H1 (cell line): ENCODE measurements around the gene HNF1B. TPM values are rescaled to one million over a fixed set of nuclear protein-coding genes. Genes with fewer than 3 reads are reported as not detected.

Experiments
- CTCF ChIA-PET: fragments of 300-600 bp; sonication (Branson Sonifier 250); formaldehyde crosslinking; loops from one replicate; lab custom pipeline; 2021; ENCODE audit not compliant: partially characterized antibody; lab: Charles Lee
- POLR2A ChIA-PET: fragments of 300-600 bp; sonication (Branson Sonifier 250); formaldehyde crosslinking; loops from one replicate; lab custom pipeline; 2021; ENCODE audit warnings: inconsistent platforms; ENCODE audit not compliant: partially characterized antibody; lab: Charles Lee
- DNase-seq, 2 experiments: peaks; one replicate each; pipeline versions ENCODE4 v3.0.0 to v3.0.0-alpha.2; 2010 to 2022; ENCODE audit warnings: low spot score in 2 of 2, low read depth in 1 of 2, mixed read lengths in 1 of 2
- FAIRE-seq: peaks from 2 replicates; lab custom pipeline; 2011; peaks lifted over from hg19 to GRCh38; lab: Jason Lieb, UNC
- H2AFZ ChIP-seq: 2 replicates; pipeline ENCODE4 v1.8.1; 2012; ENCODE audit warnings: low read length, inconsistent platforms
- H2AK5ac ChIP-seq: 2 replicates; pipeline ENCODE4 v1.6.1; 2013; ENCODE audit warnings: low read depth, low read length
- H2BK120ac ChIP-seq: replicated peaks from 2 replicates; pipeline ENCODE3; 2013; ENCODE audit warnings: low read depth, low read length, inconsistent platforms
- H2BK12ac ChIP-seq: 2 replicates; pipeline ENCODE4 v1.6.1; 2013; ENCODE audit warnings: low read depth, low read length
- H2BK15ac ChIP-seq: 2 replicates; pipeline ENCODE4 v1.6.1; 2013; ENCODE audit warnings: low read length
- H2BK20ac ChIP-seq: 2 replicates; pipeline ENCODE4 v1.6.1; 2013; ENCODE audit warnings: low read length
- H2BK5ac ChIP-seq: 2 replicates; pipeline ENCODE4 v1.6.1; 2013; ENCODE audit warnings: low read depth, low read length
- H3K14ac ChIP-seq: 2 replicates; pipeline ENCODE4 v1.6.1; 2013; ENCODE audit warnings: inconsistent platforms; ENCODE audit not compliant: insufficient read length
- H3K18ac ChIP-seq: 2 replicates; pipeline ENCODE4 v1.6.1; 2013; ENCODE audit warnings: low read length; ENCODE audit errors: extremely low read depth
- H3K23ac ChIP-seq: 2 replicates; pipeline ENCODE4 v1.6.1; 2013; ENCODE audit warnings: inconsistent platforms; ENCODE audit not compliant: insufficient read length
- H3K23me2 ChIP-seq: 2 replicates; pipeline ENCODE4 v1.6.1; 2013; ENCODE audit warnings: low read depth, low read length
- H3K27ac ChIP-seq: 2 replicates; pipeline ENCODE4 v1.6.1; 2011; ENCODE audit warnings: low read depth, low read length, inconsistent platforms
- H3K27me3 ChIP-seq, 4 experiments: replicated peaks in 1 of 4; 1 replicate in 1 of 4; 2 replicates in 3 of 4; pipeline versions ENCODE4 v1.6.1 to v1.8.1; 2011 to 2013; ENCODE audit warnings: low read length in 3 of 4, mild to moderate bottlenecking in 3 of 4, inconsistent platforms in 2 of 4, mixed read lengths in 2 of 4, moderate library complexity in 1 of 4; ENCODE audit not compliant: control insufficient read depth in 3 of 4, insufficient read depth in 3 of 4; ENCODE audit errors: extremely low read depth in 1 of 4
- H3K36me3 ChIP-seq, 4 experiments: 2 replicates each; pipeline versions ENCODE4 v1.6.1 to v1.8.1; 2011 to 2013; ENCODE audit warnings: mild to moderate bottlenecking in 4 of 4, low read length in 3 of 4, moderate library complexity in 2 of 4, control low read depth in 1 of 4, inconsistent platforms in 1 of 4; ENCODE audit not compliant: insufficient read depth in 4 of 4, control insufficient read depth in 2 of 4
- H3K4ac ChIP-seq: replicated peaks from 2 replicates; pipeline ENCODE3; 2013; ENCODE audit warnings: low read length, low read depth, mixed read lengths, inconsistent platforms; ENCODE audit not compliant: insufficient read length
- H3K4me1 ChIP-seq, 4 experiments: replicated peaks in 1 of 4; 1 replicate in 1 of 4; 2 replicates in 3 of 4; pipeline versions ENCODE4 v1.6.1 to v1.8.1; 2011 to 2013; ENCODE audit warnings: low read length in 3 of 4, inconsistent platforms in 2 of 4, mixed read lengths in 1 of 4; ENCODE audit not compliant: insufficient read depth in 4 of 4, control insufficient read depth in 3 of 4
- H3K4me2 ChIP-seq, 2 experiments: 2 replicates each; pipeline versions ENCODE4 v1.6.1 to v1.8.1; 2011 to 2013; ENCODE audit warnings: low read depth in 2 of 2, low read length in 2 of 2, control low read depth in 1 of 2, inconsistent platforms in 1 of 2, mild to moderate bottlenecking in 1 of 2; ENCODE audit not compliant: insufficient read depth in 1 of 2
- H3K4me3 ChIP-seq, 4 experiments: fragments of 200-600, 300-600 bp in 1 of 4; sonication (generic), shearing (Covaris generic), sonication (Bioruptor Twin) in 1 of 4; 2 replicates each; pipeline versions ENCODE4 v1.5.1 to v1.8.1; 2011 to 2016; ENCODE audit warnings: low read length in 4 of 4, low read depth in 3 of 4, control low read depth in 2 of 4, inconsistent platforms in 2 of 4, mild to moderate bottlenecking in 2 of 4, mixed read lengths in 1 of 4, moderate library complexity in 1 of 4; ENCODE audit not compliant: insufficient read depth in 2 of 4; ENCODE audit errors: extremely low read depth in 1 of 4
- H3K56ac ChIP-seq: replicated peaks from 2 replicates; pipeline ENCODE3; 2013; ENCODE audit warnings: low read depth, mild to moderate bottlenecking, mixed read lengths, low read length, inconsistent platforms; ENCODE audit not compliant: insufficient read length
- H3K79me1 ChIP-seq: 2 replicates; pipeline ENCODE4 v1.6.1; 2013; ENCODE audit warnings: low read depth, low read length, control low read depth
- H3K79me2 ChIP-seq, 2 experiments: 2 replicates each; pipeline versions ENCODE4 v1.6.1 to v1.8.1; 2012 to 2013; ENCODE audit warnings: low read length in 2 of 2, mild to moderate bottlenecking in 2 of 2, inconsistent platforms in 1 of 2; ENCODE audit not compliant: insufficient read depth in 2 of 2, control insufficient read depth in 1 of 2
- H3K9ac ChIP-seq, 4 experiments: replicated peaks in 1 of 4; 1 replicate in 1 of 4; 2 replicates in 3 of 4; pipeline versions ENCODE4 v1.6.1 to v1.8.1; 2011 to 2013; ENCODE audit warnings: low read depth in 3 of 4, low read length in 3 of 4, control low read depth in 2 of 4, mild to moderate bottlenecking in 2 of 4, moderate library complexity in 2 of 4, inconsistent platforms in 1 of 4; ENCODE audit errors: extremely low read depth in 1 of 4
- H3K9me3 ChIP-seq, 2 experiments: 2 replicates each; pipeline versions ENCODE4 v1.6.1 to v1.8.1; 2012 to 2013; ENCODE audit warnings: mild to moderate bottlenecking in 2 of 2, moderate library complexity in 2 of 2, control low read depth in 1 of 2, inconsistent platforms in 1 of 2, low read depth in 1 of 2, low read length in 1 of 2, mixed read lengths in 1 of 2; ENCODE audit not compliant: insufficient read depth in 2 of 2
- H4K20me1 ChIP-seq, 2 experiments: replicated peaks in 1 of 2; 2 replicates each; pipeline versions ENCODE3 to v1.8.1; 2011 to 2013; ENCODE audit warnings: inconsistent platforms in 2 of 2, low read length in 2 of 2, mild to moderate bottlenecking in 1 of 2; ENCODE audit not compliant: insufficient read depth in 2 of 2, control insufficient read depth in 1 of 2
- H4K5ac ChIP-seq: 2 replicates; pipeline ENCODE4 v1.6.1; 2013; ENCODE audit warnings: low read length, low read depth, mixed read lengths, inconsistent platforms; ENCODE audit not compliant: insufficient read length
- H4K8ac ChIP-seq: 2 replicates; pipeline ENCODE4 v1.8.0; 2013; ENCODE audit warnings: mild to moderate bottlenecking, moderate library complexity, low read length, inconsistent platforms; ENCODE audit not compliant: insufficient read depth; ENCODE audit errors: extremely low read depth
- H4K91ac ChIP-seq: replicated peaks from 2 replicates; pipeline ENCODE3; 2013; ENCODE audit warnings: low read length, mixed read lengths, inconsistent platforms; ENCODE audit not compliant: insufficient read length
- EZH2 ChIP-seq: fragments of 200-600 bp; sonication (generic); IDR thresholded peaks from 2 replicates; pipeline ENCODE4 v1.7.1; 2012; ENCODE audit warnings: low read depth, mild to moderate bottlenecking, moderate library complexity, low read length, inconsistent platforms; ENCODE audit not compliant: severe bottlenecking
- HDAC2 ChIP-seq, 2 experiments: fragments of 300-600 bp in 1 of 2; sonication (generic) in 1 of 2; IDR thresholded peaks; 2 replicates each; pipeline ENCODE4 v1.6.1; 2011 to 2012; ENCODE audit warnings: low read depth in 2 of 2, low read length in 2 of 2, mild to moderate bottlenecking in 2 of 2, moderate library complexity in 2 of 2, borderline replicate concordance in 1 of 2, inconsistent platforms in 1 of 2
- RNF2 ChIP-seq: fragments of 200-900, 300-1000 bp; sonication (generic); IDR thresholded peaks from 2 replicates; pipeline ENCODE4 v1.7.1; 2016; ENCODE audit warnings: borderline replicate concordance, low read depth, mild to moderate bottlenecking, antibody characterized with exemption, low read length; ENCODE audit not compliant: poor library complexity, severe bottlenecking; ENCODE audit errors: missing control alignments
- SUZ12 ChIP-seq: fragments of 200-600 bp; sonication (generic); IDR thresholded peaks from 2 replicates; pipeline ENCODE4 v1.6.1; 2012; ENCODE audit warnings: mild to moderate bottlenecking, inconsistent platforms, low read length, moderate library complexity, mixed read lengths
- WGBS, 2 experiments: shearing (Covaris generic) in 1 of 2; methylation state at CpG; one replicate each; pipeline versions ENCODE4 v1.1.6 to v1.1.7; 2013 to 2015; ENCODE audit warnings: low lambda C conversion rate in 2 of 2, mixed read lengths in 2 of 2, inconsistent platforms in 1 of 2, low coverage in 1 of 2, missing lambda C conversion rate in 1 of 2; ENCODE audit not compliant: insufficient replicate concordance in 2 of 2, insufficient coverage in 1 of 2, insufficient read length in 1 of 2; ENCODE audit errors: extremely low coverage in 1 of 2, missing lambda C conversion rate in 1 of 2; 5-methylcytosine and 5-hydroxymethylcytosine counted together
- polyA plus RNA-seq, 7 experiments: library from polyadenylated mRNA; depleted of rRNA in 3 of 7; stranded (reverse) in 5 of 7; unstranded in 2 of 7; fragments of >200 nt in 5 of 7; fragments of 200-250 nt in 2 of 7; gene quantifications; 1 replicate in 5 of 7; 2 replicates in 1 of 7; 4 replicates in 1 of 7; pipeline versions ENCODE4 v1.2.1 to v1.2.3, GENCODE V29; 2011 to 2013; ENCODE audit warnings: missing spikeins in 2 of 7, mixed read lengths in 2 of 7
- total RNA-seq: library from RNA; stranded (reverse); fragmentation: NEBNext Ultra II Directional; extraction: Animal tissue kit (Norgen Biotek cat#: 25700); gene quantifications from 2 replicates; pipeline ENCODE4 v1.2.1, GENCODE V29; 2021

Gene HNF1B
- total and polyA plus RNA-seq, 2 of the 8 experiments (the other 6 are each of a cell fraction or from before 2014, with no cell fraction given): 0.13 to 0.30 TPM

DNA sequence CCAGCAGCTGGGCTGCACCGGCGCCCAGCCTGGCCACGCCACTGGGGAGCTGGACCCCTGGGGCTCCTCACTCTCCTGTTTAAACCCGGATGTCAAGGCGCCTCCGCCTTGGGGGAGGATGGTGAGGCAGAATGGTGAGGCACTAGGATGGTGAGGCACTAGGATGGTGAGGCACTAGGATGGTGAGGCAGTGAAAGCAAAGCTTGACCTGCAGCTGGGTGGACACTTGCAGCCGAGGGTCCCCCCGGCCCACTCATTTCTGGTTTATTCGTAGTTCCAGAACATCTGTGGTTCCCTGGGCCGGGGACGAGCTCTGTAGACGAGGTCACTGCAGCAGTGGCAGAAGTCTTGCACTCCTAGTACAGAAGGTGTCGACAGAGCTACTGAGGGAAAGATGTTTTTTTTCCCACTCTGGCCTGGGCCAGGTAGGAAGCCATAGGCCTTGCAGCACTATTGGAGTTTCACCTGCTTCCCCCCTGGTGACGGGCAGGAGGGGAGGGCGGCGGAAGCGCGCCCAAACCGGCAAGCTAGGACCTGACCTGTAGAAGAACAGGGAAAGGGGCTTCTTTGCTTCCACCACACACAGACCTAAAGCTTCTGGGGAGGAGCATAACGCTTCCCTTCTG is 1.1 kb upstream of the HNF1B start:
- Histone ChIP-seq H2BK5ac (no peak overlapping the region), H3K79me2 (no peaks in the 10 kb centered on the region), H3K9ac (no peak overlapping the region), H4K5ac (no peak overlapping the region), H3K4me3 (peak overlapping the region in 3 of 4 experiments; percentile 47 to 69 (median 48); a peak in 4 of 8 replicates), H4K91ac (no peak overlapping the region), H3K27ac (no peak overlapping the region), H2BK12ac (no peak overlapping the region), H3K27me3 (peaks cover 60 to 79% (median 73%) of the 10 kb centered on the region in 4 experiments), H3K4ac (no peak overlapping the region), H3K23me2 (peaks cover 18% of the 10 kb centered on the region; the same call in 1 of the 2 replicates), H3K14ac (no peak overlapping the region), H3K79me1 (no peaks in the 10 kb centered on the region), H2AFZ (no peak overlapping the region), H3K36me3 (peaks cover 0 to 7% (median 0%) of the 10 kb centered on the region in 4 experiments; a peak in 1 of 8 replicates), H3K4me2 (peak overlapping the region; percentile 87 to 94), H3K4me1 (peaks cover 0 to 21% (median 15%) of the 10 kb centered on the region in 4 experiments; a peak in 5 of 7 replicates), H2BK15ac (no peak overlapping the region), H3K9me3 (no peaks in the 10 kb centered on the region), H3K56ac (no peak overlapping the region), H4K8ac (no peak overlapping the region), H2BK120ac (no peak overlapping the region), H3K23ac (no peak overlapping the region), H2AK5ac (no peak overlapping the region), H3K18ac (no peak overlapping the region; the same call in 1 of the 2 replicates), H2BK20ac (no peak overlapping the region), H4K20me1 (no peaks in the 10 kb centered on the region)
- peak; percentile 8 for TF ChIP-seq RNF2
- no peak for TF ChIP-seq HDAC2 (IDR thresholded peaks at IDR 0.05; ENCODE audit: borderline replicate concordance in 1 of 2, low read depth in 2 of 2, low read length in 2 of 2)
- TF ChIP-seq EZH2: peak; percentile 16
- TF ChIP-seq SUZ12: peak; percentile 72; the same call in 1 of the 2 replicates
- POLR2A ChIA-PET: interaction anchor here (0.7 kb wide), 1 partner anchor 1937 kb away, joined by 3 read pairs; the partner anchor contains the start of gene TAF15
- DNase-seq (no peak), FAIRE-seq (no peak)
- CTCF ChIA-PET: interaction anchor here (0.8 to 3.2 kb wide), 10 partner anchors 9 to 99 kb away, joined by 3 to 17 read pairs (median 4); no protein-coding TSS in a partner anchor
- 34% methylated on average over 20 of the region's 20 CpGs; no CpG with 5 or more reads in 1 of the 2 experiments for WGBS, 2 experiments
